Brain microvascular endothelial cell (primary cell): Measurements from ENCODE around the gene ZNF574.

Experiments used
- DNase-seq: peaks from one replicate; pipeline ENCODE4 v3.0.0-alpha.2; 2020
- H3K27ac ChIP-seq: fragments of 250-450 bp; sonication (Bioruptor Pico); 2 replicates; pipeline ENCODE4 v1.5.1; 2020; ENCODE audit warnings: mild to moderate bottlenecking, moderate library complexity
- H3K27me3 ChIP-seq: fragments of 250-450 bp; sonication (Bioruptor Pico); replicated peaks from 2 replicates; pipeline ENCODE4 v1.5.1; 2020; ENCODE audit warnings: mild to moderate bottlenecking
- H3K36me3 ChIP-seq: fragments of 250-450 bp; sonication (Bioruptor Pico); replicated peaks from 2 replicates; pipeline ENCODE4 v1.5.1; 2020; ENCODE audit warnings: mild to moderate bottlenecking
- H3K4me3 ChIP-seq: 2 replicates; pipeline ENCODE4 v1.5.1; 2011; ENCODE audit warnings: low read depth, mild to moderate bottlenecking, control low read depth, low read length, moderate library complexity
- in situ Hi-C: cut with HindIII; loops from 2 replicates; pipeline ENCODE4 v1.10.0; 2017; ENCODE audit warnings: low sequenced_read_pairs, low pct_ligation_motif_present
- TF ChIP-seq, protein P1 (sequence below): IDR thresholded peaks from 2 replicates; pipeline ENCODE4 v1.5.1; 2011; ENCODE audit warnings: low read depth, mild to moderate bottlenecking, moderate library complexity, low read length, control low read depth, inconsistent platforms; ENCODE audit errors: missing control alignments

ZNF574 gene

DNA sequence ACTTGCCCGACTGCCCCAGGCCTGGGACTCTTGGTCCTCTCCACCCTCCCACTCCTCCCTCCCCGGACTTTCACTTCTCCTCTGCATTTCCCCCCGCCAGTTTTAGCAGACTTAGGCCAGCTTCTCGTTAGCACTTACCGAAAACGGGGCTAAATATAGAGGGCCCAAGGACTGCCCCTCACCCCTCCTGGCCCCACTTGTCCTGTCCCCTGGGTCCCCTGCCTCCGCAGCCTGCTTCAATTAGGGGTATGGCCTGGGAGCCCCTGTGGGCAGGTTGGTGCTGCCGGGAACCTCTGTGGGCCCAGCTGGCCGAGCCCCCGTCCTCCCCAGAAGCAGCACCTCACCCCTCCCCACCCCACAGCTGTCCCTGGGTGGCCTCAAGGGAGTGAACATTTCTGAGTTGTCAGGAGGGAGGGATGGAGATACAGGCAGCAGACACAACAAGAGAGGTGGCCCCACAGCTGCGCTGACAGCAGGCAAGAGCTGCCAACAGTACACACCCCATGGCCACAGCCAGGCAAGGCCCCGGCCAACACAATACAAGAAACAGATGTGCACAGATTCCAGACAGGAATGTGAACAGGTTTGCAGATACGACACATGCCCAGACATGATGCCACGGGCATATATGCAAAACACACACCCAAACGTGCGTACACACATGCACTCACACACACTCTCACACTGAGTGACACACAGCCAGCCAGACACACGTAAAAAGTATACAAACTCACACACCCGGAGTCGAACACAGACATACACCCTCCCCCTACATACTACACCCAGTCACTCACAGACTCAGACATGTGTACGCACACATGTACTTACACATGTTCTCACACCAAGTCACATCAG, 53.7 kb downstream of the ZNF574 start:
- Histone ChIP-seq H3K27me3 (no peaks in the 10 kb centered on the region), H3K27ac (no peak overlapping the region), H3K4me3 (no peak overlapping the region), H3K36me3 (no peaks in the 10 kb centered on the region)
- DNase-seq, result no peak
- TF ChIP-seq, protein P1, sequence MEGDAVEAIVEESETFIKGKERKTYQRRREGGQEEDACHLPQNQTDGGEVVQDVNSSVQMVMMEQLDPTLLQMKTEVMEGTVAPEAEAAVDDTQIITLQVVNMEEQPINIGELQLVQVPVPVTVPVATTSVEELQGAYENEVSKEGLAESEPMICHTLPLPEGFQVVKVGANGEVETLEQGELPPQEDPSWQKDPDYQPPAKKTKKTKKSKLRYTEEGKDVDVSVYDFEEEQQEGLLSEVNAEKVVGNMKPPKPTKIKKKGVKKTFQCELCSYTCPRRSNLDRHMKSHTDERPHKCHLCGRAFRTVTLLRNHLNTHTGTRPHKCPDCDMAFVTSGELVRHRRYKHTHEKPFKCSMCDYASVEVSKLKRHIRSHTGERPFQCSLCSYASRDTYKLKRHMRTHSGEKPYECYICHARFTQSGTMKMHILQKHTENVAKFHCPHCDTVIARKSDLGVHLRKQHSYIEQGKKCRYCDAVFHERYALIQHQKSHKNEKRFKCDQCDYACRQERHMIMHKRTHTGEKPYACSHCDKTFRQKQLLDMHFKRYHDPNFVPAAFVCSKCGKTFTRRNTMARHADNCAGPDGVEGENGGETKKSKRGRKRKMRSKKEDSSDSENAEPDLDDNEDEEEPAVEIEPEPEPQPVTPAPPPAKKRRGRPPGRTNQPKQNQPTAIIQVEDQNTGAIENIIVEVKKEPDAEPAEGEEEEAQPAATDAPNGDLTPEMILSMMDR, result no peak
- in situ Hi-C loops, result no loop called here

DNA sequence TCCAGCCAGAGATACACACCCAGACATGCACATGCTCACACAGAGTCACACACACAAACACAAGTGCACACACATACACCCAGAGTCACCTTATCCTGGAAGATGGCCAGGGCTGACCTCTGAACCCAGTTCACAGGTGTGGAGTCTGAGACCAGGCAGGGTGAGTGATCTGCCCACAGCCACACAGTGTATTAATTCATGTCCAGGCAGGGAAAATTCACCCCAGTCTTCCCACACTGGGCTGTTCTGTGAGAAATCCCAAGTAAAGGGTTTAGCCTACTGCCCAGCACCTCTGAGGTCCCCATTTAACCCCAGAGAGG, 54.2 kb downstream of the ZNF574 start:
- Histone ChIP-seq H3K4me3 (no peak overlapping the region), H3K27me3 (no peaks in the 10 kb centered on the region), H3K27ac (no peak overlapping the region), H3K36me3 (no peaks in the 10 kb centered on the region)
- TF ChIP-seq, protein P1, result no peak
- in situ Hi-C loops, result no loop called here
- DNase-seq, result no peak
